Activated naive CD4-positive, alpha-beta T cell treated with anti-CD3 and anti-CD28 coated beads, Interleukin-2, amount 10 ng/mL, durations not matched to agents 7 days and 5 days (primary cell): ENCODE data around the gene GSTM3.
"Not testable (repeated sequence)": the region's sequence is repeated elsewhere in the genome, so short reads cannot be mapped to it uniquely, and the experiment has no call there.

ENCODE experiments used
- CTCF ChIA-PET: fragments of 350-600 bp; sonication (Branson Sonifier 250); formaldehyde crosslinking; loops from one replicate; lab custom pipeline; 2021; ENCODE audit warnings: antibody characterized with exemption; lab: Charles Lee
- DNase-seq: peaks from one replicate; pipeline ENCODE4 v3.0.0-alpha.2; 2020
- H3K27ac Mint-ChIP-seq: one replicate; pipeline ENCODE4 v1.8.0; 2021; ENCODE audit warnings: mild to moderate bottlenecking, moderate library complexity, mixed read lengths
- H3K27me3 Mint-ChIP-seq: one replicate; pipeline ENCODE4 v1.8.0; 2021; ENCODE audit warnings: mild to moderate bottlenecking, mixed read lengths
- H3K36me3 Mint-ChIP-seq: one replicate; pipeline ENCODE4 v1.8.0; 2021; ENCODE audit warnings: mixed read lengths
- H3K4me1 Mint-ChIP-seq: one replicate; pipeline ENCODE4 v1.8.0; 2021; ENCODE audit warnings: mixed read lengths
- H3K4me3 Mint-ChIP-seq: one replicate; pipeline ENCODE4 v1.8.0; 2021; ENCODE audit warnings: mild to moderate bottlenecking, moderate library complexity, mixed read lengths
- H3K9me3 Mint-ChIP-seq: one replicate; pipeline ENCODE4 v1.8.0; 2021; ENCODE audit warnings: mixed read lengths

Gene GSTM3

DNA sequence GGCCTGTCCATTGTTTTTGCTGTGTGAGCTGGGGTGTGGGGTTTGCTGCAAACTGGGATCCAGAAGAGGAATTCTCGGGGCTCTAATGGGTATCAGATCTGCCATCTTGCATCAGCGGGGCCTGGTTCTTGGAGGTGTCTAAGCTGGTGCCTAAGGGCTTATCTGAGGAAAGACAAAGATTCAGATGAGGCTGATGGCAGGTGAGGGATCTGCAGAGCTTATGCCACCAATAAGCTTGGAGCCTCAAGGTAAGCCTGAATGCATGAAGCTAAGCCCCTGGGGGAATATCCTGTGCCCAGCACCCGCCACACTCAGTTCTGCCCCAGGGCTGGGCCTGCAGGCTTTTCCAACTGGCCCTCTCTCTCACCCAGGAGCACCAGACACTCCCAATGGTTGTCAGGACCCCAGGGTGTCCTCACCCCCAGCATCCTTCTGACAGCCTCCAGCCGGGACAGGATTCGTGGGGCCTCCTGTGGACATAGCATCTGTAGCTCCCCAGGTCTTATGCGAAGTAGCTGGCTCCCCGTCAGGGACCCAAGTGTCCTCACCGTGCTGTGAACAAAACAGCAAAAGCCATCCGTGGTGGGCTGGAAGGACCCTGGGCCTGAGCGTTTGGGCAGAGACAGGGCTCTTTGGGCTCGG, 9.5 kb upstream of the GSTM3 start:
- Mint-ChIP-seq H3K36me3 (no peaks in the 10 kb centered on the region), H3K4me1 (no peaks in the 10 kb centered on the region), H3K27me3 (peaks cover 58% of the 10 kb centered on the region), H3K4me3 (no peak overlapping the region), H3K27ac (no peak overlapping the region), H3K9me3 (peaks cover 3% of the 10 kb centered on the region)
- CTCF ChIA-PET: interaction anchor here (0.8 to 2.0 kb wide), 3 partner anchors 10 to 234 kb away, joined by 3 to 8 read pairs (median 3); partner anchors contain the start of gene AHCYL1
- DNase-seq: no peak

GRCh38 chr1:109749221-109749620, 8.4 kb upstream of the GSTM3 start:
- no peaks in the 10 kb centered on the region for H3K36me3 Mint-ChIP-seq
- CTCF ChIA-PET: interaction anchor here (0.7 to 2.0 kb wide), 3 partner anchors 14 to 235 kb away, joined by 3 to 8 read pairs (median 3); partner anchors contain the start of gene AHCYL1
- H3K4me1 Mint-ChIP-seq: no peaks in the 10 kb centered on the region
- no peak overlapping the region for H3K4me3 Mint-ChIP-seq
- peaks cover 64% of the 10 kb centered on the region for H3K27me3 Mint-ChIP-seq
- no peak for DNase-seq
- H3K27ac Mint-ChIP-seq: no peak overlapping the region
- peaks cover 3% of the 10 kb centered on the region for H3K9me3 Mint-ChIP-seq

DNA sequence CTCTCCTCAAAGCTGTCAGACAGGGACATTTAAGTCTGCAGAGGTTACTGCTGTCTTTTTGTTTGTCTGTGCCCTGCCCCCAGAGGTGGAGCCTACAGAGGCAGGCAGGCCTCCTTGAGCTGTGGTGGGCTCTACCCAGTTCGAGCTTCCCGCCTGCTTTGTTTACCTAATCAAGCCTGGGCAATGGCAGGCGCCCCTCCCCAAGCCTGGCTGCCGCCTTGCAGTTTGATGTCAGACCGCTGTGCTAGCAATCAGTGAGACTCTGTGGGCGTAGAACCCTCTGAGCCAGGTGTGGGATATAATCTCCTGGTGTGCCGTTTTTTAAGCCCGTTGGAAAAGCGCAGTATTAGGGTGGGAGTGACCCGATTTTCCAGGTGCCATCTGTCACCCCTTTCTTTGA, 7.5 kb upstream of the GSTM3 start:
- H3K27me3 Mint-ChIP-seq: peaks cover 64% of the 10 kb centered on the region
- H3K9me3 Mint-ChIP-seq, H3K27ac Mint-ChIP-seq, DNase-seq, CTCF ChIA-PET, H3K4me1 Mint-ChIP-seq, H3K36me3 Mint-ChIP-seq, H3K4me3 Mint-ChIP-seq: not testable (repeated sequence)

DNA sequence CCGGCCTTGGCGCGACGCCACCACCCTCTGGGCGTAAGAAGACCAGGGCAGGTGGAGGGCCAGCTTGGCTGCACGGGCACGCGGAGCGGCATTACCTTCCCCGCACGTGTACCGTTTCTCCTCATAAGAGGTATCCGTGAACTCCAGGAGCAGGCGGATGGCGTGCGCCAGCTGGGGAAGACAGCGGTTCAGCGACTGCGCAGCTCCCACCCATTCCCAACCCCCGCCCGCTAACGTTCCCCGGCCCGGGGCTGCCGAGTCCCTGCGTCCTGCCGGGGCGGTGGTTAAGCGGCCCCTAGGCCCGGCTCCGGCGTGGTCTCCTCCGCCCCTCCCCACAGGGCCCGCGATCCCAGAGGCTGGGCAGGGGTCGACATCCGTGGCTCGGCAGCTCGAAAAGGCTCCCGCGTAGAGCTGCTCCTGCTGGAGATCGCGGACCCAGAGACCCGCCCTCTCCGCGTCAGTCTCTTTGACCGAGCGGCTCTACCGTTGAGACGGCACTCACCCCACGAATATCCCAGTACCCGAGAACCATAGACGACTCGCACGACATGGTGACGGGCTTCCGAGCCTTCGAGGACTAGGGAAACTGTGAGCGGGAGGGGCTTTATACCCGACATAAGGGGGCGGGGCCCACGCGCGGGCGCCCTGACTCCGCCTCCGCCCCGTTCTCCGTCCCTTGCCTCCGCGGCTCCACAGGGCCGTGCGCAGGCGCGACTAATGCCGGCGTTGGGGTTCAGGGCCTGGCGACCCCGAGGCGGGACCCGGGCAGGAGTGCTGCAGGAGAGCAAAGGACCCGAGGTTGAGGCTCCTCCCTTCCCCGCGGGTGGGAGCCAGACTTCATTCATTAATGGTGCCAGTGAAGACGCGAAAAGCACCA, 862 bp downstream of the GSTM3 start:
- H3K4me1 Mint-ChIP-seq: peaks cover 9% of the 10 kb centered on the region
- peak; percentile 82 for DNase-seq
- H3K27ac Mint-ChIP-seq: no peak overlapping the region
- peak overlapping the region; percentile 68 for H3K4me3 Mint-ChIP-seq
- H3K9me3 Mint-ChIP-seq: no peaks in the 10 kb centered on the region
- CTCF ChIA-PET: no interaction called here
- H3K36me3 Mint-ChIP-seq: no peaks in the 10 kb centered on the region
- peaks cover 60% of the 10 kb centered on the region for H3K27me3 Mint-ChIP-seq

GRCh38 chr1:109733236-109733870, 7.5 kb downstream of the GSTM3 start:
- H3K36me3 Mint-ChIP-seq: no peaks in the 10 kb centered on the region
- no peak for DNase-seq
- CTCF ChIA-PET: interaction anchor here (0.5 to 0.9 kb wide), 2 partner anchors 11 to 234 kb away, joined by 3 read pairs; no protein-coding TSS in a partner anchor
- H3K4me3 Mint-ChIP-seq: no peak overlapping the region
- H3K27ac Mint-ChIP-seq: no peak overlapping the region
- H3K4me1 Mint-ChIP-seq: no peaks in the 10 kb centered on the region
- peaks cover 53% of the 10 kb centered on the region for H3K27me3 Mint-ChIP-seq
- no peaks in the 10 kb centered on the region for H3K9me3 Mint-ChIP-seq

- Mint-ChIP-seq H3K36me3 (no peaks in the 10 kb centered on the region), H3K9me3 (no peaks in the 10 kb centered on the region), H3K4me1 (no peaks in the 10 kb centered on the region), H3K4me3 (no peak overlapping the region), H3K27me3 (peaks cover 46% of the 10 kb centered on the region), H3K27ac (no peak overlapping the region)
- CTCF ChIA-PET: no interaction called here
- no peak for DNase-seq
Observed at GRCh38 chr1:109732390-109732881, 8.4 kb downstream of the GSTM3 start.

- H3K36me3 Mint-ChIP-seq: no peaks in the 10 kb centered on the region
- no peak overlapping the region for H3K4me3 Mint-ChIP-seq
- peaks cover 41% of the 10 kb centered on the region for H3K27me3 Mint-ChIP-seq
- H3K27ac Mint-ChIP-seq: no peak overlapping the region
- H3K4me1 Mint-ChIP-seq: no peaks in the 10 kb centered on the region
- no peak for DNase-seq
- CTCF ChIA-PET: no interaction called here
- no peaks in the 10 kb centered on the region for H3K9me3 Mint-ChIP-seq
Observed at GRCh38 chr1:109730666-109731065, 10.2 kb downstream of the GSTM3 start.

GRCh38 chr1:109728870-109729269, 12.0 kb downstream of the GSTM3 start:
- no peak overlapping the region for H3K27ac Mint-ChIP-seq
- CTCF ChIA-PET: no interaction called here
- no peaks in the 10 kb centered on the region for H3K4me1 Mint-ChIP-seq
- H3K9me3 Mint-ChIP-seq: no peaks in the 10 kb centered on the region
- H3K4me3 Mint-ChIP-seq: no peak overlapping the region
- peaks cover 43% of the 10 kb centered on the region for H3K27me3 Mint-ChIP-seq
- no peaks in the 10 kb centered on the region for H3K36me3 Mint-ChIP-seq
- DNase-seq: no peak

GRCh38 chr1:109726728-109727373, 14.0 kb downstream of the GSTM3 start:
- CTCF ChIA-PET: interaction anchor here (0.8 kb wide), 1 partner anchor 257 kb away, joined by 4 read pairs; no protein-coding TSS in a partner anchor
- Mint-ChIP-seq H3K27ac (no peak overlapping the region), H3K4me3 (no peak overlapping the region), H3K27me3 (peaks cover 32% of the 10 kb centered on the region), H3K9me3 (no peaks in the 10 kb centered on the region), H3K36me3 (no peaks in the 10 kb centered on the region), H3K4me1 (no peaks in the 10 kb centered on the region)
- DNase-seq: no peak

DNA sequence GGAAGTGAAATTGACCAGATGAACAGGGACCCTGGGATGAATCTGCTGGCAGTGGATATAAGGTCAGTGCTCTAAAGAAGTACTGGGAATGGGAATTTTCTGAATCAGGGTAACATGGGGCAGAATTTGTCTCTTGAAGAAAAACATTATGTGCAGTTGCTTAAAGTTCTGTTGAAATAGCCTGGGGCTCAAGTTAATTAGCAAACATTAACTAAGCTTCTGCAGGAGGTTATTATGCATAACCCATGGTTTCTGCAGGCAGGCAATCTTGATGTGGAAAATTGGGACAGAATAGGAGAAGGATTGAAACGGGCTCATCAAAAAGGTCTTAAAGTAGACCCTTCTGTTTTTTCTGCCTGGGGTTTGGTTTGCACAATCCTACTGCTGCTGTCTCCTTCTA, 14.8 kb downstream of the GSTM3 start:
- no peak for DNase-seq
- Mint-ChIP-seq H3K27ac (no peak overlapping the region), H3K9me3 (no peaks in the 10 kb centered on the region), H3K4me1 (no peaks in the 10 kb centered on the region), H3K4me3 (no peak overlapping the region), H3K27me3 (peaks cover 34% of the 10 kb centered on the region), H3K36me3 (no peaks in the 10 kb centered on the region)
- CTCF ChIA-PET: no interaction called here

GRCh38 chr1:109725510-109725909, 15.3 kb downstream of the GSTM3 start:
- peaks cover 34% of the 10 kb centered on the region for H3K27me3 Mint-ChIP-seq
- H3K4me1 Mint-ChIP-seq: no peaks in the 10 kb centered on the region
- no peaks in the 10 kb centered on the region for H3K36me3 Mint-ChIP-seq
- H3K9me3 Mint-ChIP-seq: no peaks in the 10 kb centered on the region
- DNase-seq: no peak
- H3K27ac Mint-ChIP-seq: no peak overlapping the region
- CTCF ChIA-PET: no interaction called here
- no peak overlapping the region for H3K4me3 Mint-ChIP-seq

DNA sequence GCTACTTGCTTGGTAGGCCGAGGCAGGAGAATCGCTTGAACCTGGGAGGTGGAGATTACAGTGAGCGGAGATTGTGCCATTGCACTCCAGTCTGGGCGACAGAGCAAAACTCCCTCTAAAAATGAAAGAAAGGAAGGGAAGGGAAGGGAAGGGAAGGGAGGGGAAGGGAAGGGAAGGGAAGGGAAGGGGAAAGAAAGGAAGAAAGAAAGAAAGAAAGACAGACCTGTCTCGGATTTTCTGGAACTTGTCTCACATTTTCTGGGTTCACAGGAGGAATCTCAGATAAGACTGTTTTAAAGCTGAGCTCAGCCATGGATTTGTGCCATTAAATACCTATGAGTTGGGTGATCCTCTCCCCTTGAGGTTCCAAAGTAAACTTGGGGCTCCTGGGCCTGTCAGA, 15.9 kb downstream of the GSTM3 start:
- CTCF ChIA-PET: no interaction called here

GRCh38 chr1:109722908-109723691, 17.7 kb downstream of the GSTM3 start:
- Mint-ChIP-seq H3K9me3 (no peaks in the 10 kb centered on the region), H3K36me3 (no peaks in the 10 kb centered on the region), H3K27ac (no peak overlapping the region), H3K4me3 (no peak overlapping the region), H3K4me1 (no peaks in the 10 kb centered on the region), H3K27me3 (peaks cover 20% of the 10 kb centered on the region)
- CTCF ChIA-PET: interaction anchor here (1.0 kb wide), 1 partner anchor 11 kb away, joined by 3 read pairs; no protein-coding TSS in a partner anchor
- no peak for DNase-seq

More for the DNA sequence above, 15.9 kb downstream of the GSTM3 start:
- DNase-seq: no peak
- no peak overlapping the region for H3K4me3 Mint-ChIP-seq
- H3K36me3 Mint-ChIP-seq: no peaks in the 10 kb centered on the region
- peaks cover 30% of the 10 kb centered on the region for H3K27me3 Mint-ChIP-seq
- no peaks in the 10 kb centered on the region for H3K4me1 Mint-ChIP-seq
- no peaks in the 10 kb centered on the region for H3K9me3 Mint-ChIP-seq
- no peak overlapping the region for H3K27ac Mint-ChIP-seq
